K562 (cell line): ENCODE results near the gene ORAI3. TPM values are rescaled to one million over a fixed set of nuclear protein-coding genes. Genes with fewer than 3 reads are reported as not detected.
A peak's percentile ranks its signal among the peaks of the same experiment; 100 is the strongest.

Experiments used
- ATF1 ChIP-seq, 2 experiments: fragments of 450-650 bp in 1 of 2; IDR thresholded peaks; 2 replicates each; pipeline ENCODE4 v1.6.1; 2016; ENCODE audit warnings: missing compliant biosample characterization in 1 of 2, missing genetic modification characterization in 1 of 2
- CAMTA2 ChIP-seq: fragments of 250-450 bp; sonication (Bioruptor Pico); conservative IDR thresholded peaks from 2 replicates; pipeline ENCODE4 v1.5.1; 2022
- CC2D1A ChIP-seq: fragments of 450-650 bp; IDR thresholded peaks from 2 replicates; pipeline ENCODE4 v1.6.1; 2017; ENCODE audit warnings: mild to moderate bottlenecking
- CHD4 ChIP-seq: fragments of 200-600 bp; sonication (generic); IDR thresholded peaks from 3 replicates; pipeline ENCODE4 v1.6.1; 2012; ENCODE audit warnings: low read depth, mild to moderate bottlenecking, mixed read lengths, low read length, inconsistent platforms; ENCODE audit not compliant: insufficient read depth, insufficient replicate concordance, poor library complexity, severe bottlenecking
- FOXA3 ChIP-seq, 2 experiments: fragments of 450-650 bp in 1 of 2; sonication (generic) in 1 of 2; formaldehyde crosslinking; IDR thresholded peaks in 1 of 2; conservative IDR thresholded peaks in 1 of 2; 2 replicates each; pipeline versions ENCODE4 v1.4.0 to v1.8.0; 2020 to 2022; ENCODE audit warnings: mild to moderate bottlenecking in 2 of 2, missing genetic modification reagents in 1 of 2
- IFI16 ChIP-seq: fragments of 250-450 bp; sonication (Bioruptor Pico); IDR thresholded peaks from 2 replicates; pipeline ENCODE4 v2.1.2; 2022; ENCODE audit warnings: mild to moderate bottlenecking, inconsistent platforms
- KDM1A ChIP-seq, 2 experiments: fragments of 450-650 bp; IDR thresholded peaks; 2 replicates each; pipeline ENCODE4 v1.6.1; 2016; ENCODE audit warnings: mild to moderate bottlenecking in 2 of 2
- KHSRP ChIP-seq: fragments of 450-650 bp; IDR thresholded peaks from 2 replicates; pipeline ENCODE4 v1.6.1; 2017
- LARP7 ChIP-seq: fragments of 450-650 bp; IDR thresholded peaks from 2 replicates; pipeline ENCODE4 v1.6.1; 2016
- MAFG ChIP-seq: fragments of 450-650 bp; conservative IDR thresholded peaks from 2 replicates; pipeline ENCODE4 v1.6.1; 2016; ENCODE audit warnings: missing genetic modification characterization, missing compliant biosample characterization
- MYNN ChIP-seq, 2 experiments: sonication (generic); formaldehyde crosslinking in 1 of 2; IDR thresholded peaks; 2 replicates each; pipeline versions ENCODE4 v1.5.0 to v1.6.1; 2016 to 2020; ENCODE audit warnings: antibody characterized with exemption in 1 of 2, missing genetic modification reagents in 1 of 2
- PCBP1 ChIP-seq: fragments of 200-400 bp; formaldehyde crosslinking; IDR thresholded peaks from 2 replicates; pipeline ENCODE4 v1.6.1; 2018; ENCODE audit warnings: mild to moderate bottlenecking, low read depth, low read length; ENCODE audit not compliant: poor library complexity, severe bottlenecking
- RB1 ChIP-seq: fragments of 450-650 bp; IDR thresholded peaks from 2 replicates; pipeline ENCODE4 v1.6.1; 2017; ENCODE audit warnings: low read depth, mild to moderate bottlenecking
- SMARCA5 ChIP-seq: fragments of 450-650 bp; IDR thresholded peaks from 2 replicates; pipeline ENCODE4 v1.6.1; 2016
- SNIP1 ChIP-seq: fragments of 450-650 bp; IDR thresholded peaks from 2 replicates; pipeline ENCODE4 v1.7.1; 2017; ENCODE audit warnings: low read depth, mild to moderate bottlenecking
- SRSF3 ChIP-seq: fragments of 200-400 bp; formaldehyde crosslinking; IDR thresholded peaks from 2 replicates; pipeline ENCODE4 v1.6.1; 2016; ENCODE audit warnings: mild to moderate bottlenecking, low read length, moderate library complexity; ENCODE audit not compliant: insufficient read depth
- TAL1 ChIP-seq: fragments of 450-650 bp; IDR thresholded peaks from 2 replicates; pipeline ENCODE4 v1.6.1; 2016; ENCODE audit warnings: mild to moderate bottlenecking
- TBL1XR1 ChIP-seq, 2 experiments: IDR thresholded peaks; 2 replicates each; pipeline ENCODE4 v1.6.1; 2012; ENCODE audit warnings: improper control_type of control experiment in 2 of 2, low read length in 2 of 2, mild to moderate bottlenecking in 1 of 2
- TCFL5 ChIP-seq: fragments of 250-450 bp; sonication (Bioruptor Pico); conservative IDR thresholded peaks from 2 replicates; pipeline ENCODE4 v1.6.1; 2021; ENCODE audit warnings: mild to moderate bottlenecking, moderate library complexity, matching md5 sums
- TEAD2 ChIP-seq: fragments of 450-650 bp; IDR thresholded peaks from 2 replicates; pipeline ENCODE4 v1.6.1; 2016; ENCODE audit warnings: missing genetic modification characterization, control low read depth, missing compliant biosample characterization
- TGIF2 ChIP-seq: sonication (generic); formaldehyde crosslinking; IDR thresholded peaks from 2 replicates; pipeline ENCODE4 v1.8.1; 2022; ENCODE audit warnings: mild to moderate bottlenecking, missing genetic modification reagents, moderate library complexity
- U2AF1 ChIP-seq: fragments of 200-400 bp; formaldehyde crosslinking; optimal IDR thresholded peaks from 2 replicates; pipeline ENCODE3; 2017; ENCODE audit warnings: mild to moderate bottlenecking, low read depth, low read length, moderate library complexity
- ZNF551 ChIP-seq: fragments of 250-450 bp; sonication (Bioruptor Pico); IDR thresholded peaks from 2 replicates; pipeline ENCODE4 v1.5.0; 2021; ENCODE audit warnings: mild to moderate bottlenecking, moderate library complexity
- ZNF589 ChIP-seq: fragments of 200-800 bp; sonication (Bioruptor generic); IDR thresholded peaks from 2 replicates; pipeline ENCODE4 v1.6.1; 2016; ENCODE audit warnings: low read depth, missing genetic modification characterization, missing compliant biosample characterization
- ZNF76 ChIP-seq: fragments of 250-450 bp; sonication (Bioruptor Pico); IDR thresholded peaks from 2 replicates; pipeline ENCODE4 v1.4.0; 2020; ENCODE audit warnings: mild to moderate bottlenecking, moderate library complexity, borderline replicate concordance
- polyA plus RNA-seq, 8 experiments: library from polyadenylated mRNA; depleted of rRNA in 4 of 8; stranded (reverse) in 5 of 8; unstranded in 3 of 8; fragments of >200 nt; fragmentation: Nextera tagmentation in 2 of 8; fragmentation: Illumina TruSeq in 1 of 8; extraction: Ambion mirVana in 2 of 8; extraction: Trizol in 1 of 8; gene quantifications; 2 replicates each; pipeline versions ENCODE4 v1.2.1 to v1.2.3, GENCODE V29; 2011 to 2014; ENCODE audit warnings: inconsistent platforms in 1 of 8, missing spikeins in 1 of 8
- total RNA-seq, 7 experiments: library from RNA; depleted of rRNA in 6 of 7; stranded (reverse); fragments of >200 nt in 6 of 7; fragmentation: Illumina TruSeq in 2 of 7; extraction: Trizol in 2 of 7; gene quantifications; 2 replicates each; pipeline versions ENCODE4 v1.2.1 to v1.2.3, GENCODE V29; 2011 to 2021; ENCODE audit warnings: low replicate concordance in 1 of 7
- TF ChIP-seq, protein P1 (sequence below): sonication (generic); formaldehyde crosslinking; IDR thresholded peaks from 2 replicates; pipeline ENCODE4 v1.8.1; 2023; ENCODE audit warnings: missing genetic modification reagents, mild to moderate bottlenecking, borderline replicate concordance

ORAI3 gene
- total and polyA plus RNA-seq, 9 of the 15 experiments (the other 6 are each of a cell fraction or from before 2014, with no cell fraction given): 4.9 to 23.3 (median 14.1) TPM

DNA sequence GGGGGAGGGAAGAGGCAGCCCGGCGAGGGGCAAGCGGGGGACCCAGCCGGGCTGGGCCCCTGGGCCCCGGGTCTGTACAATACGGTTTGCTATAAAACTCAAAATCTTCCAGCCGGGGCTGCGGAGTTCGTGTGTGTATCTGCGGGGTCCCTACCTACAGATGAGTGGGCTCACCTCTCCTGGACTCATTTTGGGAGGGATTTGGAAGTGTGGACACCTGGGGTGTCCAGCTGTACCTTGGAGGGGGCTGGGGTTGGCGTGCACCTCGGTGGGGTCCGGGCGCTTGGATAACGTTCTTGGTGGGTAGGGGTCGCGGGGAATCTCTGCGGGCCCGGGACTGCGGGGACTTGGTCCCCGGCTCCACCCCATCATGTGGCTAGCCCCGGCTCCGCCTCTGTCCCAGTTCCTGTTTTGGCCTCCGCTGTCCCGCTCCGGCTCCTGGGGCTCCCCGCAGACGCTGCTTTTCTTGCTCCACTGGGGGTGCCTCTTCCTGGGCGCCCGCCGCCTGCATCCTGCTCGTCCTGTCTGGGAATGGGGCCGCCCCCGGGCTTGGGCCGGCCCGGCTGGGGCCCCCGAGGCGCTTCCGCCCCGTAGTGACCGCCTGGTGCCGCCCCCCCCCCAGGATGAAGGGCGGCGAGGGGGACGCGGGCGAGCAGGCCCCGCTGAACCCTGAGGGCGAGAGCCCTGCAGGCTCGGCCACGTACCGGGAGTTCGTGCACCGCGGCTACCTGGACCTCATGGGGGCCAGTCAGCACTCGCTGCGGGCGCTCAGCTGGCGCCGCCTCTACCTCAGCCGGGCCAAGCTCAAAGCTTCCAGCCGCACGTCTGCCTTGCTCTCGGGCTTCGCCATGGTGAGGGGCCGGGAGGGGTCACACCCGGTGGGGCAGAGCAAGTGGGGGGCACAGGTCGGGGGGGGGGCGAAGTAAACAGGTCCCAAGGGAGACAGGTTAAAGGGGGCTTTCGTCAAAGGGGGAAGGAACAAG is at the start of gene ORAI3 (continued):
- TF ChIP-seq ZNF551 (CRISPR knock-in tag) (no peak), TAL1 (no peak), MYNN (IDR thresholded peaks at IDR 0.05) (peak; percentile 21; the same call in 1 of the 2 replicates), MYNN (CRISPR knock-in tag; IDR thresholded peaks at IDR 0.05) (no peak), ZNF76 (CRISPR knock-in tag) (no peak), CAMTA2 (CRISPR knock-in tag) (no peak), SRSF3 (no peak), MAFG (tag) (no peak), PCBP1 (peak; percentile 89), FOXA3 (CRISPR knock-in tag; conservative IDR thresholded peaks at IDR 0.05 in 1 of 2, IDR thresholded peaks at IDR 0.05 in 1 of 2) (no peak), LARP7 (no peak), CHD4 (no peak), SMARCA5 (no peak), KDM1A (IDR thresholded peaks at IDR 0.05) (no peak), ZNF589 (CRISPR knock-in tag) (no peak), TEAD2 (tag) (no peak), CC2D1A (no peak), IFI16 (CRISPR knock-in tag) (no peak), SNIP1 (no peak), RB1 (0 out of 2 replicates have a peak, but pooled peaks have one; percentile 48), TGIF2 (CRISPR knock-in tag) (peak; percentile 15; the same call in 1 of the 2 replicates), ATF1 (CRISPR knock-in tag; IDR thresholded peaks at IDR 0.05) (no peak), ATF1 (tag; IDR thresholded peaks at IDR 0.05) (no peak), KHSRP (no peak), U2AF1 (no peak), TCFL5 (CRISPR knock-in tag) (no peak), TBL1XR1 (IDR thresholded peaks at IDR 0.05; ENCODE audit: low read length in 2 of 2) (no peak)
- TF ChIP-seq, protein P1, sequence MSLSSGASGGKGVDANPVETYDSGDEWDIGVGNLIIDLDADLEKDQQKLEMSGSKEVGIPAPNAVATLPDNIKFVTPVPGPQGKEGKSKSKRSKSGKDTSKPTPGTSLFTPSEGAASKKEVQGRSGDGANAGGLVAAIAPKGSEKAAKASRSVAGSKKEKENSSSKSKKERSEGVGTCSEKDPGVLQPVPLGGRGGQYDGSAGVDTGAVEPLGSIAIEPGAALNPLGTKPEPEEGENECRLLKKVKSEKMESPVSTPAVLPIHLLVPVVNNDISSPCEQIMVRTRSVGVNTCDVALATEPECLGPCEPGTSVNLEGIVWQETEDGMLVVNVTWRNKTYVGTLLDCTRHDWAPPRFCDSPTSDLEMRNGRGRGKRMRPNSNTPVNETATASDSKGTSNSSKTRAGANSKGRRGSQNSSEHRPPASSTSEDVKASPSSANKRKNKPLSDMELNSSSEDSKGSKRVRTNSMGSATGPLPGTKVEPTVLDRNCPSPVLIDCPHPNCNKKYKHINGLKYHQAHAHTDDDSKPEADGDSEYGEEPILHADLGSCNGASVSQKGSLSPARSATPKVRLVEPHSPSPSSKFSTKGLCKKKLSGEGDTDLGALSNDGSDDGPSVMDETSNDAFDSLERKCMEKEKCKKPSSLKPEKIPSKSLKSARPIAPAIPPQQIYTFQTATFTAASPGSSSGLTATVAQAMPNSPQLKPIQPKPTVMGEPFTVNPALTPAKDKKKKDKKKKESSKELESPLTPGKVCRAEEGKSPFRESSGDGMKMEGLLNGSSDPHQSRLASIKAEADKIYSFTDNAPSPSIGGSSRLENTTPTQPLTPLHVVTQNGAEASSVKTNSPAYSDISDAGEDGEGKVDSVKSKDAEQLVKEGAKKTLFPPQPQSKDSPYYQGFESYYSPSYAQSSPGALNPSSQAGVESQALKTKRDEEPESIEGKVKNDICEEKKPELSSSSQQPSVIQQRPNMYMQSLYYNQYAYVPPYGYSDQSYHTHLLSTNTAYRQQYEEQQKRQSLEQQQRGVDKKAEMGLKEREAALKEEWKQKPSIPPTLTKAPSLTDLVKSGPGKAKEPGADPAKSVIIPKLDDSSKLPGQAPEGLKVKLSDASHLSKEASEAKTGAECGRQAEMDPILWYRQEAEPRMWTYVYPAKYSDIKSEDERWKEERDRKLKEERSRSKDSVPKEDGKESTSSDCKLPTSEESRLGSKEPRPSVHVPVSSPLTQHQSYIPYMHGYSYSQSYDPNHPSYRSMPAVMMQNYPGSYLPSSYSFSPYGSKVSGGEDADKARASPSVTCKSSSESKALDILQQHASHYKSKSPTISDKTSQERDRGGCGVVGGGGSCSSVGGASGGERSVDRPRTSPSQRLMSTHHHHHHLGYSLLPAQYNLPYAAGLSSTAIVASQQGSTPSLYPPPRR (CRISPR knock-in tag): no peak
